ENCODE data around the gene FUOM.

The FUOM gene

GRCh38 chr10:133338080-133339071 is 19.4 kb downstream of the FUOM start:
- H3K27me3 Mint-ChIP-seq (ENCODE audit: low read depth) = peaks cover 24% of the 10 kb centered on the region
- H3K9me3 Mint-ChIP-seq = no peaks in the 10 kb centered on the region
- no peaks in the 10 kb centered on the region for H3K36me3 Mint-ChIP-seq (ENCODE audit: low read depth)
- H3K4me1 Mint-ChIP-seq (ENCODE audit: low read depth) = peaks cover 5% of the 10 kb centered on the region
- H3K4me3 Mint-ChIP-seq = no peak overlapping the region
- no peak overlapping the region for H3K27ac Mint-ChIP-seq

GRCh38 chr10:133337370-133337725 is 20.5 kb downstream of the FUOM start:
- peaks cover 29% of the 10 kb centered on the region for H3K27me3 Mint-ChIP-seq (ENCODE audit: low read depth)
- no peak overlapping the region for H3K27ac Mint-ChIP-seq

GRCh38 chr10:133336577-133337369 is 21.0 kb downstream of the FUOM start, which contains the start of gene CALY:
CALY (minus strand) TSS chr10:133336896; CDS start chr10:133328989, 7,907 bp downstream.
- Mint-ChIP-seq H3K9me3 (no peaks in the 10 kb centered on the region), H3K4me3 (peak within 1 kb of the TSS; percentile 63), H3K36me3 (ENCODE audit: low read depth) (no peaks in the 10 kb centered on the region), H3K4me1 (ENCODE audit: low read depth) (peaks cover 5% of the 10 kb centered on the region), H3K27me3 (ENCODE audit: low read depth) (peaks cover 31% of the 10 kb centered on the region), H3K27ac (peak within 1 kb of the TSS; percentile 17)

More at GRCh38 chr10:133337370-133337725, 20.5 kb downstream of the FUOM start:
- Mint-ChIP-seq H3K4me1 (ENCODE audit: low read depth) (peaks cover 5% of the 10 kb centered on the region), H3K36me3 (ENCODE audit: low read depth) (no peaks in the 10 kb centered on the region), H3K4me3 (no peak overlapping the region), H3K9me3 (no peaks in the 10 kb centered on the region)

GRCh38 chr10:133336118-133336576 is 21.7 kb downstream of the FUOM start:
- Mint-ChIP-seq H3K9me3 (no peaks in the 10 kb centered on the region), H3K4me1 (ENCODE audit: low read depth) (peaks cover 5% of the 10 kb centered on the region), H3K27me3 (ENCODE audit: low read depth) (peaks cover 31% of the 10 kb centered on the region), H3K27ac (no peak overlapping the region), H3K4me3 (no peak overlapping the region), H3K36me3 (ENCODE audit: low read depth) (no peaks in the 10 kb centered on the region)

GRCh38 chr10:133335246-133336117 is 22.3 kb downstream of the FUOM start:
- Mint-ChIP-seq H3K27ac (no peak overlapping the region), H3K9me3 (no peaks in the 10 kb centered on the region), H3K4me3 (no peak overlapping the region), H3K27me3 (ENCODE audit: low read depth) (peaks cover 37% of the 10 kb centered on the region), H3K36me3 (ENCODE audit: low read depth) (no peaks in the 10 kb centered on the region), H3K4me1 (ENCODE audit: low read depth) (peaks cover 5% of the 10 kb centered on the region)

GRCh38 chr10:133334503-133335245 is 23.1 kb downstream of the FUOM start:
- no peaks in the 10 kb centered on the region for H3K36me3 Mint-ChIP-seq (ENCODE audit: low read depth)
- no peaks in the 10 kb centered on the region for H3K9me3 Mint-ChIP-seq
- H3K4me1 Mint-ChIP-seq (ENCODE audit: low read depth) = peaks cover 5% of the 10 kb centered on the region
- H3K27me3 Mint-ChIP-seq (ENCODE audit: low read depth) = peaks cover 43% of the 10 kb centered on the region
- H3K4me3 Mint-ChIP-seq = peak overlapping the region; percentile 77
- peak overlapping the region; percentile 23 for H3K27ac Mint-ChIP-seq

GRCh38 chr10:133332936-133333699 is 24.7 kb downstream of the FUOM start:
- peaks cover 49% of the 10 kb centered on the region for H3K27me3 Mint-ChIP-seq (ENCODE audit: low read depth)
- no peaks in the 10 kb centered on the region for H3K36me3 Mint-ChIP-seq (ENCODE audit: low read depth)
- peaks cover 5% of the 10 kb centered on the region for H3K4me1 Mint-ChIP-seq (ENCODE audit: low read depth)
- no peaks in the 10 kb centered on the region for H3K9me3 Mint-ChIP-seq
- H3K4me3 Mint-ChIP-seq = no peak overlapping the region
- H3K27ac Mint-ChIP-seq = no peak overlapping the region

GRCh38 chr10:133329491-133330202 is 28.2 kb downstream of the FUOM start:
- Mint-ChIP-seq H3K9me3 (no peaks in the 10 kb centered on the region), H3K36me3 (ENCODE audit: low read depth) (no peaks in the 10 kb centered on the region), H3K27me3 (ENCODE audit: low read depth) (peaks cover 71% of the 10 kb centered on the region)

GRCh38 chr10:133328358-133329343 is 29.2 kb downstream of the FUOM start:
- peaks cover 67% of the 10 kb centered on the region for H3K27me3 Mint-ChIP-seq (ENCODE audit: low read depth)
- no peaks in the 10 kb centered on the region for H3K9me3 Mint-ChIP-seq
- H3K4me3 Mint-ChIP-seq = no peak overlapping the region
- no peaks in the 10 kb centered on the region for H3K36me3 Mint-ChIP-seq (ENCODE audit: low read depth)
- no peaks in the 10 kb centered on the region for H3K4me1 Mint-ChIP-seq (ENCODE audit: low read depth)
- no peak overlapping the region for H3K27ac Mint-ChIP-seq

More at GRCh38 chr10:133329491-133330202, 28.2 kb downstream of the FUOM start:
- H3K4me1 Mint-ChIP-seq (ENCODE audit: low read depth) = no peaks in the 10 kb centered on the region
- peak overlapping the region; percentile 25 for H3K4me3 Mint-ChIP-seq
- H3K27ac Mint-ChIP-seq = no peak overlapping the region

- Mint-ChIP-seq H3K9me3 (no peaks in the 10 kb centered on the region), H3K4me1 (ENCODE audit: low read depth) (no peaks in the 10 kb centered on the region), H3K36me3 (ENCODE audit: low read depth) (no peaks in the 10 kb centered on the region), H3K4me3 (no peak overlapping the region), H3K27ac (no peak overlapping the region), H3K27me3 (ENCODE audit: low read depth) (peaks cover 59% of the 10 kb centered on the region)
Measured at GRCh38 chr10:133327651-133328357, 30.0 kb downstream of the FUOM start.
